Ovary (tissue), 9 donors: ENCODE measurements around the gene COL8A1. TPM values are rescaled to one million over a fixed set of nuclear protein-coding genes. Genes with fewer than 3 reads are reported as not detected.

Experiments
- DNase-seq, 5 donors: peaks; one replicate each; pipeline ENCODE4 v3.0.0-alpha.2; 2019 to 2020
- H3K27ac ChIP-seq, 2 donors: fragments of 200-600 bp; one replicate each; pipeline versions ENCODE4 v1.5.1 to v1.8.0; 2019 to 2022
- H3K27me3 ChIP-seq: fragments of 200-600 bp; one replicate; pipeline ENCODE4 v1.8.0; 2022
- H3K36me3 ChIP-seq: fragments of 200-600 bp; sonication (generic); one replicate; pipeline ENCODE4 v1.5.1; 2019
- H3K4me1 ChIP-seq: one replicate; pipeline ENCODE4 v1.8.1; 2013; ENCODE audit warnings: mild to moderate bottlenecking, moderate library complexity; ENCODE audit not compliant: insufficient read depth
- H3K4me3 ChIP-seq: fragments of 200-600 bp; sonication (generic); one replicate; pipeline ENCODE4 v1.5.1; 2017
- H3K9me3 ChIP-seq, 2 donors: fragments of 200-600 bp in 1 of 2; sonication (generic) in 1 of 2; one replicate each; pipeline versions ENCODE4 v1.5.1 to v1.8.1; 2013 to 2019; ENCODE audit warnings: mild to moderate bottlenecking in 1 of 2, moderate library complexity in 1 of 2
- CTCF ChIP-seq, 3 donors: fragments of 450-650 bp in 2 of 3; fragments of 200-600 bp in 1 of 3; IDR thresholded peaks; one replicate each; pipeline versions ENCODE4 v1.5.1 to v1.8.0; 2016 to 2022; ENCODE audit warnings: antibody characterized with exemption in 3 of 3, mild to moderate bottlenecking in 1 of 3
- EP300 ChIP-seq: sonication (generic); formaldehyde crosslinking; IDR thresholded peaks from one replicate; pipeline ENCODE4 v1.6.1; 2017; ENCODE audit warnings: antibody characterized with exemption
- POLR2A ChIP-seq: fragments of 450-650 bp; IDR thresholded peaks from one replicate; pipeline ENCODE4 v1.6.1; 2017; ENCODE audit warnings: antibody characterized with exemption, mild to moderate bottlenecking, moderate library complexity
- WGBS, 3 donors: extraction: QIAGEN DNeasy Blood & Tissue Kit in 1 of 3; methylation state at CpG; one replicate each; pipeline versions ENCODE4 v1.1.5 to v1.1.7; 2013 to 2017; 5-methylcytosine and 5-hydroxymethylcytosine counted together
- intact Hi-C, 4 donors: fragments of 100-400 bp; cut with DNase I; formaldehyde crosslinking; loops; one replicate each; pipeline versions ENCODE4 v1.11.0 to v1.15.1; 2022 to 2023
- polyA plus RNA-seq, 2 donors: library from polyadenylated mRNA; stranded (reverse); fragments of 200-250 nt in 1 of 2; fragments of 350-450 nt in 1 of 2; fragmentation: Illumina TruSeq in 1 of 2; extraction: RNeasy Lipid Tissue Mini Kit (QIAGEN cat#74804) in 1 of 2; gene quantifications; one replicate each; pipeline ENCODE4 v1.2.3, GENCODE V29; 2013 to 2014
- total RNA-seq, 7 donors: library from RNA; depleted of rRNA in 2 of 7; stranded (reverse); fragments of >200 nt in 2 of 7; fragmentation: NEBNext Ultra II Directional in 3 of 7; extraction: Animal tissue kit (Norgen Biotek cat#: 25700) in 3 of 7; gene quantifications; one replicate each; pipeline versions ENCODE4 v1.1.0 to v1.2.4, GENCODE V29; 2016 to 2023
- donor health status: DM: no; HTN: no; CAD: no; lungs with moderate emphysema.
- donor health status: DM: no; HTN: no; CAD: no.
- donor health status: Bipolar disorder and iron deficiency.
- donor health status: DM: yes; HTN: yes; CAD: no.
- donor health status: DM: no; HTN: no; CAD: no.
- donor health status: DM: yes; HTN: yes; CAD: no.

Gene COL8A1
- total and polyA plus RNA-seq, 9 donors, result 2.0 to 37.2 (median 11.9) TPM

- Histone ChIP-seq H3K36me3 (no peaks in the 10 kb centered on the region), H3K4me1 (peaks cover 1% of the 10 kb centered on the region), H3K4me3 (no peak overlapping the region), H3K27me3 (no peaks in the 10 kb centered on the region), H3K27ac (no peak overlapping the region), H3K9me3 (no peaks in the 10 kb centered on the region)
- intact Hi-C loops, result no loop called here
- no peak for DNase-seq
- TF ChIP-seq EP300, result no peak
- no peak for TF ChIP-seq CTCF (IDR thresholded peaks at IDR 0.05)
- TF ChIP-seq POLR2A, result no peak
- 85 to 93% (median 89%) methylated on average over 5 of the region's 5 CpGs for WGBS, 3 donors
These were observed 75.0 kb downstream of the COL8A1 start for GRCh38 chr3:99713440-99713839.

- WGBS, 3 donors, result 33 to 51% (median 41%) methylated on average over 1 of the region's 1 CpG
- Histone ChIP-seq H3K27me3 (no peaks in the 10 kb centered on the region), H3K9me3 (no peaks in the 10 kb centered on the region), H3K36me3 (no peaks in the 10 kb centered on the region), H3K4me1 (no peaks in the 10 kb centered on the region), H3K27ac (no peak overlapping the region), H3K4me3 (no peak overlapping the region)
- TF ChIP-seq CTCF (IDR thresholded peaks at IDR 0.05) (no peak), EP300 (no peak), POLR2A (no peak)
- intact Hi-C loops, result no loop called here
- no peak for DNase-seq
These were observed 75.8 kb downstream of the COL8A1 start for GRCh38 chr3:99714146-99714545.

- H3K27ac ChIP-seq, result no peak overlapping the region
- no peak for TF ChIP-seq EP300
- no peak for TF ChIP-seq POLR2A
- no peak for TF ChIP-seq CTCF (IDR thresholded peaks at IDR 0.05)
- DNase-seq, result no peak
- H3K4me3 ChIP-seq, result no peak overlapping the region
- no peaks in the 10 kb centered on the region for H3K4me1 ChIP-seq
- WGBS, 3 donors, result 89 to 95% (median 94%) methylated on average over 2 of the region's 2 CpGs
- no peaks in the 10 kb centered on the region for H3K36me3 ChIP-seq
- H3K27me3 ChIP-seq, result no peaks in the 10 kb centered on the region
- H3K9me3 ChIP-seq, result no peaks in the 10 kb centered on the region
- intact Hi-C loops, result no loop called here
These were observed 76.2 kb downstream of the COL8A1 start for GRCh38 chr3:99714575-99714974.

- Histone ChIP-seq H3K4me3 (no peak overlapping the region), H3K27ac (no peak overlapping the region), H3K9me3 (no peaks in the 10 kb centered on the region), H3K36me3 (no peaks in the 10 kb centered on the region), H3K4me1 (no peaks in the 10 kb centered on the region), H3K27me3 (no peaks in the 10 kb centered on the region)
- TF ChIP-seq EP300 (no peak), POLR2A (no peak), CTCF (IDR thresholded peaks at IDR 0.05) (no peak)
- 43 to 68% (median 48%) methylated on average over 3 of the region's 3 CpGs for whole genome bisulfite sequencing, 3 donors
- DNase-seq, result no peak
- intact Hi-C loops, result no loop called here
These were observed 78.1 kb downstream of the COL8A1 start for GRCh38 chr3:99716463-99716995.
